ENCODE data around the gene VPS26A.

The VPS26A gene

DNA sequence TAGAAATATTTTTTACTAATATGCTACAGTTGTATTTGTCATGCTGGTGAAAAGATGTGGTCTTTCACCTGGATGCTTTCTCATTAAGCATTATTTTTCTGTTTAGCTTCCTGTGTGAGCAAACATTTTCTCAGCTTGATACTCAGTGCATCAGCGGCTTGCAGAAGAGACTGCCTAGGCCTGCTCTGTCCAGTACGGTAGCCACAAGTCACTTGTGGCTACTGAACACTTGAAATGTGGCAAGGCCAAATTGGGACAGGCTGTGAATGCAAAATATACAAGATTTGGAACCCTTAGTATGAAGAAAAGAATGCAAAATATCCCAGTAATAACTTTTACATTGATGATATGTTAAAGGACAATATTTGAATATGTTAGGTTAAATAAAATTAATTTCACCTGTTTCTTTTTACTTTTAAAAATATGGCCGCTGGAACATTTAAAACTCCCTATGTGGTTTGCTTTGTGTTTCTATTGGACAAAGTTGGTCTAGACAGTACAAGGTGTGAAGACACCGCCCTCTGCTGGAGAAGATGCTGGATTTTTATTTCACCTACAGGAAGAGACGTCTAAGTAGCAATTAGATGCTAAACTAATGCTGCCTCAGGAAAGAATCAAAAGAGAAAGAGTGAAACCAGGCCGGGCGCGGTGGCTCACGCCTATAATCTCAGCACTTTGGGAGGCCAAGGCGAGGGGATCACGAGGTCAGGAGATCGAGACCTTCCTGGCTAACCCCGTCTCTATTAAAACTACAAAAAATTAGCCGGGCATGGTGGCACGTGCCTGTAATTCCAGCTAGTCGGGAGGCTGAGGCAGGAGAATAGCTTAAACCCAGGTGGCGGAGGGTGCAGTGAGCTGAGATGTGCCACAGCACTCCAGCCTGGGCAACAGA lies 30.8 kb upstream of the VPS26A start:
- no peak overlapping the region for H3K9ac ChIP-seq (ENCODE audit: low read depth, low read length)
- H3K4me1 ChIP-seq (ENCODE audit: insufficient read depth, low read length), result no peaks in the 10 kb centered on the region
- no peaks in the 10 kb centered on the region for H3K36me3 ChIP-seq (ENCODE audit: insufficient read depth, low read length)
- H3K9me3 ChIP-seq (ENCODE audit: control insufficient read depth, insufficient read depth, low read length), result no peaks in the 10 kb centered on the region

- H3K9me3 ChIP-seq (ENCODE audit: control insufficient read depth, insufficient read depth, low read length), result no peaks in the 10 kb centered on the region
- no peaks in the 10 kb centered on the region for H3K4me1 ChIP-seq (ENCODE audit: insufficient read depth, low read length)
- H3K36me3 ChIP-seq (ENCODE audit: insufficient read depth, low read length), result no peaks in the 10 kb centered on the region
- no peak overlapping the region for H3K9ac ChIP-seq (ENCODE audit: low read depth, low read length)
Measured at GRCh38 chr10:69093933-69094332, 30.0 kb upstream of the VPS26A start.

DNA sequence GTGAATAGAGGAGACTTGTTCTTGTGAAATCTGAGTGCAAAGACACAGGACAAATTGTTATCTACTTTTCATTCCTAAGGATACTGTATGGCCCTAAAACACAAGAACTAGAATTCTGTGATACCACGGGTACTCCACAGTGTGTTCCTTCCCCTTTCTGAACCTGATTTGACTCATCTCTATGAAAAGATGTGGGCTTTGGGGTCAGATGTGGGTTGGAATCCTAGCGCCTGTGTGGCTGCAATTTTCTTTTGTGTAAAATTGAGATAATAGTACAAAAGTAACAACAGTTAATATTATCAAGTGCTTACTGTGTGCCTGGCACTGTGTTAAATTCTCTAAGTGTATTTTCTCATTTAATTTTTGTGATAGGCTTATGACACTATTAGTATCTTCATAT lies 27.9 kb upstream of the VPS26A start:
- Histone ChIP-seq H3K9me3 (ENCODE audit: control insufficient read depth, insufficient read depth, low read length) (no peaks in the 10 kb centered on the region), H3K36me3 (ENCODE audit: insufficient read depth, low read length) (no peaks in the 10 kb centered on the region), H3K9ac (ENCODE audit: low read depth, low read length) (no peak overlapping the region), H3K4me1 (ENCODE audit: insufficient read depth, low read length) (no peaks in the 10 kb centered on the region; the same call in 1 of the 2 replicates)

DNA sequence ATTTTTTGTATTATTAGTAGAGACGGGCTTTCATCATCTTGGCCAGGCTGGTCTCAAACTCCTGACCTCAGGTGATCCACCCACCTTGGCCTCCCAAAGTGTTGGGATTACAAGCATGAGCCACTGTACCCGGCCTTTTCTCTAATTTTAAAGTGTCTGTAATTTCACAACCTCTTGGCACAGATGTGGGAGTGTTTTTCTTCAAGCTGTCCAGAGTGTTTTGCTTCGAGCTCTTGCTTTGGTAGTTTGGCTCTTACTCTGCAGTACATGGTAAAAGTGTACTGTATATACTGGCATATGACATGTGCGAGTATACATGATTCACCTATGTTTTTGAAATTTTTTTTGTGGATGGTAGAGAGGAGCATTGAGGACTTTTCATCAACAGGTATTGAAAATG lies 26.2 kb upstream of the VPS26A start:
- no peak overlapping the region for H3K9ac ChIP-seq (ENCODE audit: low read depth, low read length)
- H3K9me3 ChIP-seq (ENCODE audit: control insufficient read depth, insufficient read depth, low read length), result no peaks in the 10 kb centered on the region
- no peaks in the 10 kb centered on the region for H3K36me3 ChIP-seq (ENCODE audit: insufficient read depth, low read length)
- no peaks in the 10 kb centered on the region; the same call in 1 of the 2 replicates for H3K4me1 ChIP-seq (ENCODE audit: insufficient read depth, low read length)

- Histone ChIP-seq H3K9me3 (ENCODE audit: control insufficient read depth, insufficient read depth, low read length) (no peaks in the 10 kb centered on the region), H3K36me3 (ENCODE audit: insufficient read depth, low read length) (no peaks in the 10 kb centered on the region), H3K4me1 (ENCODE audit: insufficient read depth, low read length) (no peaks in the 10 kb centered on the region; the same call in 1 of the 2 replicates), H3K9ac (ENCODE audit: low read depth, low read length) (no peak overlapping the region)
Measured at GRCh38 chr10:69100136-69100872, 23.7 kb upstream of the VPS26A start.

DNA sequence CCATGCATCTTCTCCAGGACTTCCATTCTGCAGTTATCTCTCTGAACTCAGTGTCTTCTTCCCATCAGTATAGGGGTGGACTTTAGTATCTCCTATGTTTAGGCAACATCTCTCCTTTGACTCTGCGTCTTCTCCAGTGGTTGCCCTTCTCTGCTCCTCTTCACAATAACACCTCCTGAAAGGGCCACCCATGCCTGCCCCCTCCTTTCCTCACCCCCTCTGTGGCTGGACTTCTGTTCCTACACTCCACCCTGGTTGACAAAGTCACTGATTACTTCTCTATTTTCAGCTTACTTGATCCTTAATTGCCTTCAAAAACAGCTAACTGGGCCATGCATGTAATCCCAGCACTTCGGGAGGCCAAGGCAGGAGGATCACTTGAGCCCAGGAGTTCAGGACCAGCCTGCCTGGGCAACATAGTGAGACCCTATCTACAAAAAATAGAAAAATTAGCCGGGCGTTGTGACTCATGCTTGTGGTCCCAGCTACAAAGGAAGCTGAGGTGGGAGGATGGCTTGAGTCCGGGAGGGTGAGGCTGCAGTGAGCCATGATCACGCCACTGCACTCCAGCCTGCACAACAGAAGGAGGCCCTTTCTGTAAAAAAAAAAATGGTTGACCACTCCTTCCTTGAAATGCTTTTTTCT lies 22.4 kb upstream of the VPS26A start:
- H3K36me3 ChIP-seq (ENCODE audit: insufficient read depth, low read length), result no peaks in the 10 kb centered on the region
- H3K4me1 ChIP-seq (ENCODE audit: insufficient read depth, low read length), result no peaks in the 10 kb centered on the region; the same call in 1 of the 2 replicates
- H3K9ac ChIP-seq (ENCODE audit: low read depth, low read length), result no peak overlapping the region
- H3K9me3 ChIP-seq (ENCODE audit: control insufficient read depth, insufficient read depth, low read length), result no peaks in the 10 kb centered on the region

DNA sequence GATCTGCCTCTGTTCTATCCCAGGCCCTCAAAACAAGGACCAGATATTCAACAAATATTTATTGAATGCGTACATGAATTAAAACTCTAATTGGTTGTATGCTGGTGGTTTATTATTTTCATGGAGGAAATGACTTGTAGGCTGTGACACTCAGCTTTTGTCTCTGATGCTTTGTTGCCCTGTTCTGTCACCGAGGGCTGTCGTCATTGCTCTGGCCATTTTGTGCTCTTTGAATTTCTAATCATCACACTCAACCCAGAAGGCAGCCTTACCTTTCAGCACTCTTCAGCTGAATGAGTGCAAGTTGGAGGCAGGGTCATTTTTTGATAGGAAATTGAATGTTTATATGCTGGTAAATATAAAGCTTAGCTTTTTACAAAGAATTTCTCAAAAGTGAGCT lies 21.5 kb upstream of the VPS26A start:
- H3K4me1 ChIP-seq (ENCODE audit: insufficient read depth, low read length), result no peaks in the 10 kb centered on the region; the same call in 1 of the 2 replicates
- H3K36me3 ChIP-seq (ENCODE audit: insufficient read depth, low read length), result no peaks in the 10 kb centered on the region
- no peak overlapping the region for H3K9ac ChIP-seq (ENCODE audit: low read depth, low read length)
- H3K9me3 ChIP-seq (ENCODE audit: control insufficient read depth, insufficient read depth, low read length), result no peaks in the 10 kb centered on the region

GRCh38 chr10:69103784-69104183 lies 20.2 kb upstream of the VPS26A start:
- no peaks in the 10 kb centered on the region; the same call in 1 of the 2 replicates for H3K4me1 ChIP-seq (ENCODE audit: insufficient read depth, low read length)
- no peak overlapping the region for H3K9ac ChIP-seq (ENCODE audit: low read depth, low read length)
- no peaks in the 10 kb centered on the region for H3K9me3 ChIP-seq (ENCODE audit: control insufficient read depth, insufficient read depth, low read length)
- no peaks in the 10 kb centered on the region for H3K36me3 ChIP-seq (ENCODE audit: insufficient read depth, low read length)

GRCh38 chr10:69104994-69105790 lies 18.8 kb upstream of the VPS26A start:
- Histone ChIP-seq H3K36me3 (ENCODE audit: insufficient read depth, low read length) (no peaks in the 10 kb centered on the region), H3K4me1 (ENCODE audit: insufficient read depth, low read length) (no peaks in the 10 kb centered on the region; the same call in 1 of the 2 replicates), H3K9ac (ENCODE audit: low read depth, low read length) (no peak overlapping the region), H3K9me3 (ENCODE audit: control insufficient read depth, insufficient read depth, low read length) (no peaks in the 10 kb centered on the region)

DNA sequence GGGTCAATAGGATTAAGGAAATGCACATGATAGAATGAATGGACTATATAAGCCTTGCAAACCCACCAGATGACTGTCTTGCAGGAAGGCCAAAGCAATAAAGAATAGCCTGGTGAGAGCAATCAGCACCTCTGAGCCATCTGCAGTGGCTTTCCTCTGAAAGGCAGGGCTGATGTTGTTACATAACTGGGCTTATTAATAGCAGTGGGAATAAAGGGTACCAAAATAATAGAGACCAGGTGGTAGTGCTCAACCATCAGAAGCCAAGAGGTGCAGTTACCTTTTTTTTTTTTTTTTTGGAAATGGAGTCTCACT lies 16.8 kb upstream of the VPS26A start:
- H3K9me3 ChIP-seq (ENCODE audit: control insufficient read depth, insufficient read depth, low read length), result no peaks in the 10 kb centered on the region
- no peaks in the 10 kb centered on the region for H3K36me3 ChIP-seq (ENCODE audit: insufficient read depth, low read length)
- H3K4me1 ChIP-seq (ENCODE audit: insufficient read depth, low read length), result no peaks in the 10 kb centered on the region; the same call in 1 of the 2 replicates
- H3K9ac ChIP-seq (ENCODE audit: low read depth, low read length), result no peak overlapping the region

DNA sequence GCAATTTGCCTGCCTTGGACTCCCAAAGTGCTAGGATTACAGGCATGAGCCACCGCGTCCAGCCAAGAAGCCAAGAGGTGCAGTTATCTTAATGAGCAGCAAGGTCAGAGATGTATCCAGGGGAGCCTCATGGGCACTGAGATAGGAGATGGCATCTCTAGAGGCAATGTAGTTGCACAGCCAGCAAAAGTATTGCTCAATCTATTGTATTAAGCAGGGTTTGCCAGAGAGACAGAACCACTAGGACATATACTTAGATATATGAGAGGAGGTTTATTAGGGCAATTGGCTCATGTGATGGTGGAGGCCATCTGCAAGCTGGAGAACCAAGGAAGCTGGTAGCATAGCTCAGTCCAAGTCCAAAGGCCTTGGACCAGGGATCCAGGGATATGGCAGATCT lies 16.3 kb upstream of the VPS26A start:
- Histone ChIP-seq H3K9ac (ENCODE audit: low read depth, low read length) (no peak overlapping the region), H3K36me3 (ENCODE audit: insufficient read depth, low read length) (no peaks in the 10 kb centered on the region), H3K9me3 (ENCODE audit: control insufficient read depth, insufficient read depth, low read length) (no peaks in the 10 kb centered on the region), H3K4me1 (ENCODE audit: insufficient read depth, low read length) (no peaks in the 10 kb centered on the region)

DNA sequence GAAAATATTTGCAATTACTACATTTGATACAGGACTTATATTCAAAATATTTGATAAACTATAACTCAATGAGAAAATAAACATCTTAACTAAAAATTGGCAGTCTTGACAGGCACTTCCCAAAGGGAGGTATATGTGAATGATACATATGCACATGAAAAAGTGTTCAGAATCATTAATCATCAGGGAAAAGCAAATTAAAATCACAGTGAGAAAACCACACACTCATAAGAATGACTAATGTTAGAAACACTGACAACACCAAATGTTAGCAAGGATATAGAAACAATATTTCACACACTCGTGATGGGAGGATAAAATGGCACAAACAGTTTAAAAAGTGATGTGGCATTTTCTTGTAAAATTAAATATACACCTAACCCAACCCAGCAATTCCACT lies 4.1 kb upstream of the VPS26A start:
- no peaks in the 10 kb centered on the region for H3K4me1 ChIP-seq (ENCODE audit: insufficient read depth, low read length)
- H3K36me3 ChIP-seq (ENCODE audit: insufficient read depth, low read length), result no peaks in the 10 kb centered on the region
- no peaks in the 10 kb centered on the region for H3K9me3 ChIP-seq (ENCODE audit: control insufficient read depth, insufficient read depth, low read length)
- H3K9ac ChIP-seq (ENCODE audit: low read depth, low read length), result no peak overlapping the region

DNA sequence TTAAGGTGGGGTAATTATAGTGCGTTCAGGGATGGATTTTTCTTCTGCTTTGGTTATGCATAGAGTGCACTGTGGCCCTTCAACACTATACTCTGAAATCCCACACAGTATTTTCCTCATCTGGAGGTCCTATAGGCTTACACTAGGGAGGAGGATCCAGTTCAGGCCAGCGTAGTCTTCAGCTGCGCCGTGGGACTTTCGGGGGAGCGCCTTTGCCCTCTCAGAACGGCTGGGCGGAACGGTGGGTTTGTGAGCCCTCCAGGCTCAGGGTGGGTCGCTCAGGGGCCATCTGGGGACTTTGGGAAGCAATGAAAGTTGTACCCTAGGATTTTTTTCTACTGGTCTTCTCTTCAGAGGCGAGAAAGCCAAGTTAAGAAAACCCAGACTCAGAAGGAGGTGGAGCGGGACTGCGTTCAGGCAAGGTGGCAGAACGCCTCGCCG lies 652 bp upstream of the VPS26A start:
- Histone ChIP-seq H3K4me1 (ENCODE audit: insufficient read depth, low read length) (0 out of 2 replicates have a peak, but pooled peaks cover 3% of the 10 kb centered on the region), H3K36me3 (ENCODE audit: insufficient read depth, low read length) (no peaks in the 10 kb centered on the region), H3K9ac (ENCODE audit: low read depth, low read length) (peak overlapping the region; percentile 95), H3K9me3 (ENCODE audit: control insufficient read depth, insufficient read depth, low read length) (no peaks in the 10 kb centered on the region)

Data from ES-I3 (cell line).